Ishikawa (cell line): ENCODE data around the gene PYCR2.

ENCODE experiments used
- EGR1 ChIP-seq: IDR thresholded peaks from 2 replicates; pipeline ENCODE4 v1.6.1; 2012
- RAD21 ChIP-seq: IDR thresholded peaks from 2 replicates; pipeline ENCODE4 v1.6.1; 2012; ENCODE audit warnings: low read depth
- TCF12 ChIP-seq: IDR thresholded peaks from 2 replicates; pipeline ENCODE4 v1.6.1; 2012; ENCODE audit warnings: low read depth
- TEAD4 ChIP-seq: IDR thresholded peaks from 2 replicates; pipeline ENCODE4 v1.6.1; 2012
- YY1 ChIP-seq: IDR thresholded peaks from 2 replicates; pipeline ENCODE4 v1.6.1; 2012; ENCODE audit warnings: low read depth
- TF ChIP-seq, protein P1 (sequence below): IDR thresholded peaks from 2 replicates; pipeline ENCODE4 v1.6.1; 2012

DNA sequence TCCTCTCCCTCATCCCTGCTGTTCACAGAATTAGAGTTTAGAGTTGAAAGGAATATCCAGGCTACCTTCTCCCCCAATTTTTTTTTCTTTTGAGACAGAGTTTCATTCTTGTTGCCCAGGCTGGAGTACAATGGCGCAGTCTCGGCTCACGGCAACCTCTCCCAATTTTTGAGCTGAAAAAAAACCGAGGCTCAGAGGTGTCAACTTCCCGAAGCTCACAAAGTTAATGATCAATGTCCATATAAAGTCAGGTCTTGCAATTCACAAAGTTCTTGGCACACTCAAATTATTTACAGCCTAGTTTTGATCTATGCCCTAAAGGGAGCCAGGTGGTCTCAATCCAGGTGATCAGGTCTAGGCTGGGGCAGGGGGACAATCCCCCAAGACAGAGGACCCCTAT, 34.3 kb downstream of the PYCR2 start:
- TF ChIP-seq EGR1 (no peak), TEAD4 (no peak), YY1 (no peak), RAD21 (no peak), TCF12 (no peak)
- TF ChIP-seq, protein P1, sequence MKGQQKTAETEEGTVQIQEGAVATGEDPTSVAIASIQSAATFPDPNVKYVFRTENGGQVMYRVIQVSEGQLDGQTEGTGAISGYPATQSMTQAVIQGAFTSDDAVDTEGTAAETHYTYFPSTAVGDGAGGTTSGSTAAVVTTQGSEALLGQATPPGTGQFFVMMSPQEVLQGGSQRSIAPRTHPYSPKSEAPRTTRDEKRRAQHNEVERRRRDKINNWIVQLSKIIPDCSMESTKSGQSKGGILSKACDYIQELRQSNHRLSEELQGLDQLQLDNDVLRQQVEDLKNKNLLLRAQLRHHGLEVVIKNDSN = no peak
